C4-2B (cell line): ENCODE measurements around the gene FOXJ3.

ENCODE experiments used
- CTCF ChIP-seq: fragments of 450-650 bp; conservative IDR thresholded peaks from 2 replicates; pipeline ENCODE4 v1.5.1; 2017; ENCODE audit warnings: mild to moderate bottlenecking
- ZFX ChIP-seq: fragments of 450-650 bp; IDR thresholded peaks from 2 replicates; pipeline ENCODE4 v1.6.1; 2017

- TF ChIP-seq CTCF = no peak
- no peak for TF ChIP-seq ZFX
Observed at GRCh38 chr1:42198251-42198650, 136.8 kb downstream of the FOXJ3 start.
